IPS-NIHi7 (cell line): ENCODE measurements around the gene CEP112.
A peak's percentile ranks its signal among the peaks of the same experiment; 100 is the strongest.

ENCODE experiments used
- DNase-seq: peaks from one replicate; pipeline ENCODE4 v3.0.0; 2012; ENCODE audit warnings: mixed read lengths; ENCODE audit errors: extremely low spot score

Gene CEP112

DNA sequence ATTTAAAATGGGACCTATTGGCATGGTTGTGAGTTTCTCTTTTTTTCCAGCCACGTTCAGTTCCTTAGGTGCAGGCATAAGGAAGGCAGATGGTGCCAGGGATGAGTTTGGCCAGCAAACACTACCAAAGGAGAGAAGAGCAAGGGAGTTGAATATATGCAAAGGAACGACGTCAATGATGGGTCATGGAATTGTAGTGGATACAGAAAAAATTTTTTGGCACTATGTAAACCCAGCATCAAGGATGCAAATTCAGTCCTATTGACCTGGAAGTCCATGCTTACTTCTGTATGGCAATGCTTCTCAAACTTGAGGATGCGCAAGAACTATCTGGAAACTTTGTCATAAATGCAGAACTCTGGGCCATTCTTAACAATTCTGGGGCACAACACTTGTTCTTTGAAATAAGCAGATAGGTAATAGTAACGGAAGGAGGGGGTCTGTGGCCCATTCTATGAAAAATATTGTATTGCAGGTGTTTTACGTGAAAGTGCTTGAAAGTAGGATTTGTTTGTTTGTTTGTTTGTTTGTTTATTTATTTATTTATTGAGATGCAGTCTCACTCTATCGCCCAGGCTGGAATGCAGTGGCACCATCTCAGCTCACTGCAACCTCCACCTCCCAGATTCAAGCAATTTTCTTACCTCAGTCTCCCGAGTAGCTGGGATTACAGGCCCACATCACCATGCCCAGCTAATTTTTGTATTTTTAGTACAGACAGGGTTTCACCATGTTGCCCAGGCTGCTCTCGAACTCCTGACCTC lies 19.3 kb upstream of the CEP112 start:
- no peak for DNase-seq

GRCh38 chr17:66210208-66210574 lies 18.3 kb upstream of the CEP112 start:
- no peak for DNase-seq

DNA sequence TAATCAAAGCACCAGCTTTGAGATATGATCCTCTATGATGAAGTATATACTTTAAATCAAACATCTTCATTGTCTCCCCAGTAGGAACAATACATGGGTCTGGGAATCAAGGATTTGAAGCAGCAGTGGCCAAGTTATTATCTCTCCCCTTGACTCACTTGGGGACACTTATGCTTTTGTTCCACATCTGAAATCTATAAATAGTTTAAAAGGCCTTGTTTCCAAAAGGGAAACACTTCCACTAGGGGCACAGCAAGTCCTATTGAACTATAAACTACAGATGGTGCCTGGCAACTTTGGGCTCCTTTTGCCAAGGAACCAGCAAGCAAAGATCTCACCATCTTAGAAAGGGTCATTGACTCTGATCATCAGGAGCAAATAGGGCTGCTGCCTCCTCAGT lies 16.0 kb upstream of the CEP112 start:
- DNase-seq = no peak

DNA sequence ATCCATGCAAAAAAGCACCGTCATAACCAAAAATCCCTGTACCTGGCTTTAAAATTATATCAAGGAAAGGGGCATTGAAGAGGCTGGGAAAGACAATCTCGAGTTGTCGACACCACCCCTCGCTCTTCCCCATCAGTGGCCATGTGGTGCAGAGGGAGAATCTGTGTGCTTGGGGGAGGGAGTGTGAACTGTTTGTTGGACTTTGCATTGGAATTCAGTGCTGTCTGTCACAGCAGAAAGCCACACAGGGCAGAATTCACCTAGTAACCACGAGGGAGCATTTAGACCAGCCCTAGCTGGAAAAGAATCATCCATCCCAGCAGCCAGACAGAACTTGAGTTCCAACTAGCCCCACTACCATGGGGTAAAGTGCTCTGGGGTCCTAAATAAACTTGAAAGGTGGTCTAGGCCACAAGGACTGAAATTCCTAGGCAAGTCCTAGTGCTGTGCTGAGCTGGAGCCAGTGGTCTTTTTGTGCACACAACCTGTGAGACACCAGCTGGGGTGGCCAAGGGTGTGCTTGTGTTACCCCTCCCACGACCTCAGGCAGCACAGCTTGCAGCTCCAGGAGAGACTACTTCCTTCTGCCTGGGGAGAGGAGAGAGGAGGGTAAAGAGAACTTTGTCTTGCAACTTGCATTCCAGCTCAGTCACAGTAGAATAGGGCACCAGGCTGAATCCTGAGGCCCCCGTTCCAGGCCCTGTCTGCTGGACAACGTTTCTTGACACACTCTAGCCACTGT lies 11.5 kb upstream of the CEP112 start:
- no peak for DNase-seq

DNA sequence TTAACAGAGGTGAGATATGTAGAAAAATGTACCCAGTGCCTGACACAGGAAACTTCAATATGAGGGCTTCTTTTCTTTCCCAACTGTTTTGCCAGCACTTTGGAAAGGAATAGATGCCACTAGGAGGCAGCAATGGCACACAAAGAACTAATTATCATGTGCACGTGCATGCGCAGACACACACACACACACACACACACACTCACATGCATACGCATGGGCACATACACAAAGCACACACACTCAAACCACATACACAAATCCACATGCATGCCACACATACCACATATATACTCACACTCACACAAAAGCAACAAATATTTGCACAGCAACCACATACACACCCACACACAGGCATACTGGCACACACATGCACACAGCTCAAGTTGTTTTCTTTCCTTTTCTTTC lies 8.8 kb upstream of the CEP112 start:
- peak; percentile 40 for DNase-seq

- DNase-seq = no peak
Observed at GRCh38 chr17:66198242-66198641, 6.3 kb upstream of the CEP112 start.

- DNase-seq = no peak
Observed at GRCh38 chr17:66192378-66192687, 400 bp upstream of the CEP112 start.

DNA sequence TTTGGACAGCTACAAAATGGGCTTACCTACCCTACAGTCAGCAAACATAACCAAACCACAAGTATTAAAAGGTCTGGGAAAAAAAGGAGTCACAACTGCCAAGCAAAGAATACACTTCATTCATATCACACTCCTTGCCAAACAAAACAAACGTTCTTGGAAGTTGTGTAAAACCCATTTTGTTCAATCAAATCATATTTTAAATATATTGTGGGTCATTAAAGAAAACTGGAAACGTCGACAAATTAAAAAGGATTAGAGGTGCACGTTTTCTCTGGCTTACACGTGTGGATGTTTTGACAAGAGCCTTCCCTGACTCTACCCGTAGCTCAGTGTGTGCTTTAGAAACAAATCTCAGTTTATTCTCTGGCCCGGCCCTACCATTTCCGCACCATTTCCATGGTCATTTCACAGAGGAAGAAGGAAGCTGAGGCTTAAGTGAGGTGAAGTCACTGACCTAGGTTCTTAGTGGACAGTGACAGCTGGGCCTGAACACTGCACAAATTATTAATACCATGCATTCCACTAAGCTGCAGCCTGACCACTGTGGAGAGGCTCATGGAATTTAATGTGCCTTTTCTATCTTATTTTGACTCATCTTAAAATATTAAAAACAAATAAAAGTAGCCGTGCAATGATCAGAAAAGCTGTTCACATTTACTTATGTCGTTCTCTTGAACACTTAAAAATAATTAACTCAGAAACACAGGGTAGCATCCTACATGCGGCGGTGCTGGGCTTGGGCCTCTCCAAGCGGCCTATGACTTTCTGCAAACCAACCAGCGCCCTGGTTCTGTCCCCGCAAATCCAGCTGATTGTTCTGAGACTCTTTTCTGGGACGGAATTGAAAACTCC lies 968 bp downstream of the CEP112 start:
- no peak for DNase-seq

GRCh38 chr17:66187718-66188117 lies 4.2 kb downstream of the CEP112 start:
- no peak for DNase-seq

DNA sequence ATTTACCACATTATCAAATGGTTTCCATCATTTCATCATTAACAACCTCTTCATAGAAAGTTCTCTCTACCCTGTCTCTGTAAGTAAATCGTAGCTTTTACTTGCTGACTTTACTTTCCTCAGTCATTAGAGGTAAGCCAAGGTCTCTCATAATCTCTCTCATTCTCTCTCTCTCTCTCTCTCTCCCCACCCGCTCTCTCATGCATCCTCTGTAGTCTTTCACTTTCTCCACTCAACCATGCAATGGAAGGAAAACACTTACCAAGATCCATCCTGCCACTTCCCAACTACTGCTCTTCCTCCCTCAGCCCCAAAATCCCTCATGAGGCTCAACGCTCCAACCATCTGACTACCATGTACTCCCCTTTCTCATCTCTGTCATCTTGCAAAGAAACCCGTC lies 6.1 kb downstream of the CEP112 start:
- no peak for DNase-seq

GRCh38 chr17:66184392-66184791 lies 7.5 kb downstream of the CEP112 start:
- DNase-seq = no peak

GRCh38 chr17:66183529-66183928 lies 8.4 kb downstream of the CEP112 start:
- DNase-seq = no peak

GRCh38 chr17:66178642-66179041 lies 13.3 kb downstream of the CEP112 start:
- DNase-seq = no peak

DNA sequence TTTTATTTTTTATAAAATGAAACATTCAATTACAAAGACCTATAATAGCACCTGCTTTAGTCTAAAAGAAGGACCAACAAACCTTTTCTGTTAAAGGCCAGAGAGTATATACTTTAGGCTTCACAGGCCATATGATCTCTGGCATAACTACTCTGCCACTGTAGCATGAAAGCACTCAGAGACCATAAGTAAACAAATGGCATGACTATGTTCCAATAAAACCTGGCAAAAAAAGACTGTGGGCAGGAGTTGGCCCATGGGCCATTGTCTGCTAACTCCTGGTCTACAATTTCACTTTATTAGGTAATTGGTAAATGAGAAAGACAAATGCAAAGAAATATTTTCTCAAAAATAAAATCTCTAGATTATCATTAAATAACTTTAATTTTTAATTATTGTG lies 14.9 kb downstream of the CEP112 start:
- DNase-seq = no peak

- DNase-seq = no peak
Observed at GRCh38 chr17:66175892-66176291, 16.0 kb downstream of the CEP112 start.

- no peak for DNase-seq
Observed at GRCh38 chr17:66172691-66173223, 19.2 kb downstream of the CEP112 start.

- no peak for DNase-seq
Observed at GRCh38 chr17:66172144-66172543, 19.8 kb downstream of the CEP112 start.

GRCh38 chr17:66171692-66172091 lies 20.2 kb downstream of the CEP112 start:
- no peak for DNase-seq

GRCh38 chr17:66171172-66171571 lies 20.8 kb downstream of the CEP112 start:
- DNase-seq = no peak

DNA sequence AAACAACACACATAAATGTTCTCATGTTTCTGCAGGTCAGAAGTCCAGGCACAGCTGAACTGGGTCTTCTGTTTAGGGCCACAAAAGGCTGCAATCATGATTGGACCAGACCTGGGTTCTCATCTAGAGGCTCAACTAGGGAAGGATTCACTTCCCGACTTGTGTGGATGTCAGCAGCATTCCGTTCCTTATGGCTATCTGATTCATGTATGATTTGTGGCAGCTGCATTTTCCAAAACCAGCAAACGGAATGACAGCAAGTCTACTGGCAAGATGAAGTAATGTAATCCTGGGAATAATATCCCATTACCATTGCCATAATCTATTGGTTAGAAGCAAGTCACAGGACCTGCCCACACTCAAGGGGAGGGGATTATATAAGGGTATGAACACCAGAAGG lies 22.1 kb downstream of the CEP112 start:
- DNase-seq = no peak

DNA sequence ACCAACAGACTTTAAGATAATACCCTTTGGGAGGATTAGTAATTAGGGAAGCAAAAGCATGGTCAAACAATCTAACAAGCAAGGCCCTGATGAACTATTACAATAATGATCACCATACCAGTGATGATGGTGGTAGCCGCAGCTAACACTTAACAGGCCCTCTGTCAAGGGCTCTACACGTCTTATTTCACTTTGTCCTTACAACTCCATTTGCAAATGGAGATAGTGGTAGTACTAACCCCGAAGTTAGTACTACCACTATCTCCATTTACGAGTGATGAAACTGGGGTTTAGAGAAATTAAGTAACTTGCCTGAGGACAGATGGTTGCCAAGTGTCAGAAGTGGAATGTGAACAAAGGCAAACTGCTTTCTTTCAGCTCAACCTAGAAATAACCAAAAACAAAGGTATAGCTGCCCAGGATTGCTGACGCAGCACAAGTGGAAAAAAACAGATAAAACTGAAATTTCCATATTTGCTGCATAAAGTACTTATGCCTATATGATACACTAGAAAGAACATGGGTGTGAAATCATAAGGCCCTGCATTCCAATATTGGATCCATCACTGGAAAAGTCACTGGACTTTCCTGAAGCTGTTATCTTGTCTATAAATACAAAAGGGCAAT lies 24.6 kb downstream of the CEP112 start:
- DNase-seq = no peak

GRCh38 chr17:66165537-66166123 lies 26.3 kb downstream of the CEP112 start:
- DNase-seq = peak; percentile 62
